DMS114 treated with DMSO at 0.1 percent for 48 hours (cell line): ENCODE data around the gene SLC45A2.
A peak's percentile ranks its signal among the peaks of the same experiment; 100 is the strongest.
"Not testable (repeated sequence)": the region's sequence is repeated elsewhere in the genome, so short reads cannot be mapped to it uniquely, and the experiment has no call there.

ENCODE experiments used
- DNase-seq: peaks from one replicate; lab custom pipeline; 2025; ENCODE audit not compliant: unreplicated experiment; lab: John Stamatoyannopoulos, UW

The SLC45A2 gene

DNA sequence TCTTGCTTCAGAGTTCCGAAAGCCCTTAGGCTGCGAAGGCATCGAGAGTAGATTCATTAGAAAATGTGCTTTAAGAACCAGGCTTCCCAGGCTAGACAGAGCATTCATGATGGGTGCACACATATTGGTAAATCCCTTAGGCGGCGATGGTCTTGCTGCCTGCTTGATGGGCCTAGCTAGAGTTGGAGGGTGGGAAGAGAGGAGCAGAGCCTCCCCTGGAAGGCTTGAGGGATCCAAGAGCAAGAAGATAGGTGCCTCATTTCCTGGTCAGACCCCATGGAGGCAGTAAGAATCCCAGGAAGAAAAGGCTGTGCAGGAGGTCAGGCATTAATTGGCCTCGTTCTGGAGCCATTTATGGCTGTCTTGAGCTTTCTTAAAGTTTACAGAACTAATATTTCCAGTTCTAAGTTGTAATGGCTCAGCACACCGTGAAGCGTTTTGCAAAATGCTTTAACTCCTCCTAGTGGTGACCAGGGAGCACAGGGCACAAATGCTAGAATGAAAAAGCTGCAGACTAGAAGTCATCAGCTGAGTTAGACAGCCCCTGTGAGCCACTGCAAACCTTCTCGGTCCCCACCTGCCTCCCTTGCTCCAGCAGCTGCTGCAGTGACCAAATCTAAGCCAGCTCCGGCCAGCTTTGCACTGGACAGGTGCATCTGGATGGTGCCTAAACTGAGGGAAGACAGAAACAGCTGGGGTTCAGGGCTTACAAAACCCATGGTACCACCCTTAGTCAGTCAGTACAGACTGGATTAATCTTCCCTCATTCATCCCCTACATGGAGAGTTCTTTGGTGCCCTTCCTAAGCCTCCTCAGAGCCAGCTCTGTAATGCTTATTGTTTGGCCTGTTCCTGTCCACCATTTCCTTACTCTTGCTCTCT lies 14.7 kb downstream of the SLC45A2 start:
- peak; percentile 7 for DNase-seq

DNA sequence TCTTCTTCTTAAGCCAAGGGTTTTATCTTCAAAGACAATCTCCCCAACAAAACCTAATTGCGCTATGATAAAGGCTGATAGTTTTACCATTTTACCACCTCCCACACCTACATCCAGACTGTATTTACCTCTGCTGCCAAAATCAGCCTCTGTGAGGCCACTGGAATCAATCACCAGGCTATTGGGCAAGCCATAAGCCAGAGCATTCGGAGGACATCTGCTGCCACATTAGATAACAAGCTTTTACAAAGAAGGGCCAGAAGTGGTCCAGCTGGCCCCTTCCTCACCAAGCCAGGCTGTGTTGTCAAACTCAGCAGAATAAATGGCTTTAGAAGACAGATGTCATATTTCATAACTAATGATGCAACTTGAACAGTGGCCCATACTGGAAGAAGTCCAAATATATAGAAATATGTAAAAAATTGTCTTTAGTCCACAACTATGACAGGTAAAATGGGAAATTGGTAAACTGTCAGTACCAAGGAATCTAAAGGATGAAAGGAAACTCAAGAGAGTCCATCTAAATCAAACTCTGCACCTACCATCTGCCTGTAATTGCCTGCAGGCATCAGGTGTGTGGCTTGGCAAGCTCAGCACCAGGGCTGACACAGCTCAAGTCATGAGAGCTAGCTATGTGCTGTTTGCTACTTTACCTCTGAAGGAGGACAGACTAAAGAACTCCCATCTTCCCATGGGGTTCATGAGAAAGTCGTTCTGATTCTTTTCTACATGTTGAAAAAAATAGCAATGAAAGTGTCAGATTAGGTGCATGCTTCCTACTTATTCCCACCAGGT lies 16.1 kb downstream of the SLC45A2 start:
- no peak for DNase-seq

DNA sequence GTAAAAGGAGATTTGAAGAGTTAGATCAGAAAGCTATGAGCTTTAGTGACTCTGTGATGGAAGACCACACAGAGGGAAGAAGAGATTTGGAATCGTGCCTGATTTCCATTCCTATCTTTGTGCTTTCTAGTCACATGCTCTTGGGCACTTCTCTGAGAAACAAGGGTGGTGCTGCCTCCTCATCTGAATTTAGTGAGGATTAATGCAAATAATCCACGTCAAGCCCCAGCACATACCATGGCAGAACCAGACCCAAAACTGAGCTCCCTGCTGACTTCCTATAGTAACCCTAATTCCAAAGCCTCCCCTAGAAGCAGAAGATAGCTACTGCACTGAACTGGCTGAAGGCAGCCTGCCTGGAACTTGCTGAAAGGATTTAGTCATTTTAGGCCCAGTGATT lies 17.7 kb downstream of the SLC45A2 start:
- no peak for DNase-seq

DNA sequence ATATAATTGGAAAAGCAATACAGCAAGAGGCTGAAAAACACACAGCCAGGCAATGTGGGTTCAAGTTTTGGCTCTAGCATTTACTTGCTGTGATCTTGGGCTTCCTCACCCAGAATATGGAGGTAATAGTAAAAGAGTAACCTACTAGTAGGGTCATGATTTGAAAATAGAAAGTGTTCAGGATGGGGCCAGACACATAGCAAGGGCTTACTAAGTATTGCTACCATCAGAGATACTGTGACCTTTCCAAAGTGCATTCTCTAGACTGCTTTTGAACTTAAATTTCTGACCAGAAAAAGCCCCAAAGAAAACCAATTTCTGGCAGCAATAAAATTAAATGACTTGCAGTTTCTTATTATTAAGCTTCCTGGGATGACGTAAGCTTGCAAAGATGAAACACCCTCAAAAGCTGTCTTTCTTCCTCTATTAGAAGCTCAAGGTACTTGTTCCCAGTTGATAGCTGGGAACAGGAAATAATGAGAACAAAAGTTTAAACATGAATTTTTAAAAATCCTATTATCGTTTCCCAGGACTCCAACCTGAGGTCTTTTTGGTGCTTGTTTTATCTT lies 20.3 kb downstream of the SLC45A2 start:
- no peak for DNase-seq

- DNase-seq = no peak
Measured at GRCh38 chr5:33958176-33958575, 26.3 kb downstream of the SLC45A2 start.

DNA sequence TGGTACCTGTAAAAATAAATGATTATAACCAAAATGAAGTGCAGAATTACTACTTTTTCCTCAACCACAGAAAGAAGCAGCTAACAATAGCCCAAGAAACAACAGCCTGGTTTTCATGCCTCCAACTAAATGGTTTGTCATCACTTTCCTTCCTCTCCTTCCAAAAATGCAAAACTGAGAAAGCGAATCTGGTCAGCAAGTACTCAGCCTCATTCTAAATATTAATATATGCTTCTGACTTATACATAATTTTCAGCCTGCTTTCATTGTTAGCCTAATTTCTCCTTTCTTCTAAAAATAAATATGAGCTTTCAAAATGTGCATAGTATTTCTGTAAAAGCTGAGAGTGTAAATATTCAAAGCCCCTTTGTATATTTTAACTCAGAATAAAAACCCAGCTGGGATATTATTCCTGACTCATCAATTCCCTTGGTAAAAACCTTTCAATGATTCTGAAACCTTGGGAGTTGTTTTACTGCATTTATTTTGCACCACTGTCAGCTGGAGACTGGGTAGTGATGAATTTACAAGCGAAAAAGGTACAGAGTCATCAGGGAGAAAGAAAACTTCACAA lies 26.8 kb downstream of the SLC45A2 start:
- DNase-seq = no peak

DNA sequence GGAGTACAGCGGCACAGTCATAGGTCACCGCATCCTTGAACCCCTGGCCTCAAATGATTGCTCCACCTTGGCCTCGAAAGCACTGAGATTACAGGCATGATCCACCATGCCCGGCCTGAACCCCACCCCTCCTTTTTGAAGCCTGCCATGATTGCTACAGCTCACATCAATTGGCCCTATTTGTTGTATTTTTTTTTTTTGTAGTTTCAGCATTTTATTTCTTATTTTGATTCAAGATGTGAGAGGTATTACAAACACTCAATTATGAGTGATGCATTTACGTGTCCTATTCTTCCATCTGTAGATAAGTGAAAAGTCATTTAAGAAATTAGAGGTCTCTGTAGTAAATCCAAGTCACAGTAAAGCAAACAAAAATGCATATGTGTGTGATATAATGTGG lies 32.3 kb downstream of the SLC45A2 start:
- not testable (repeated sequence) for DNase-seq

DNA sequence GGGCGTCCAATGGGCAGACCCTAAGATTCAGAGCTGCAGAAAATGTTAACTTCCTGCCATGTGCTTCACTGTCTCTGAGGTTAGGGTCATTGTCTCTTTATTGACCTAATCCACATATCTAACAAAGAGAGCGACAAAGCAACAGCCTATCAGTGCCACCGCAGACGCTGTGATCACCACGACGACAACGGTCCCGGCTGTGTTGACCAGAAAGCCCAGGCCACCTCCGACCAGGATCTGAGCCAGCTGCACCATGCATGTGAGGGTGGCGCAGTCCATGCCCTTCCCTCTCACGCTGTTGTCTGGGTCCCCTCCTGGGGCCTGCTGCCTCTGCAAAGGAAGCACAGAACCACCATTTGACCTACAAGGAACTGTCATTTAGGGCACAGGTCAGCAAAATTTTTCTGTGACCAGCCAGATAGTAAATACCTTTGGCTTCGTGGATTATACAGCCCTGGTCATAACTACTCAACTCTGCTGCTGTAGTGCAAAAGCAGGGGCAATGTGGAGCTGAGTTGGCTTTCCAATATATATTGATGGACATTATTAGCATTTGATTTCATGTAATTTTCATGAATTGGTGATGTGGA lies 39.9 kb downstream of the SLC45A2 start:
- no peak for DNase-seq

DNA sequence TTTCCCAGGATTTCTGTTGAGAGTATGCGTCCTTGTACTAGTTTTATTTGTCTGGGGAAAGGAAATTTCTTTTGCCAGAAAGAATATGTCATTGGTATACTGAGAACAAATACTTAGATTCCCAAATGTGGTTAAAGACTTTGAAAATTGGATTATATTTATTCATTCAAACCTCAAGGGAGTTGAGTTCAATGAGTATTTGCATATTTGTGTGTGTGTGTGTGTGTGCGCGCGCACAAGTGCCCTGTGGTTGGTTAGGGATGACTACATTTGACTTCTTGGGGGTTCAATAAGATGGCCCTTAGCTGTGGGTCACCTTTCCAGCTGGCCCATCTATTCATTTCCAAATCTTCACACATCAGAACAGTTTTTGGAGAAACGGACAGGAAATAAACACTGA lies 43.4 kb downstream of the SLC45A2 start:
- DNase-seq = no peak

GRCh38 chr5:33939556-33940262 lies 44.8 kb downstream of the SLC45A2 start:
- DNase-seq = no peak

DNA sequence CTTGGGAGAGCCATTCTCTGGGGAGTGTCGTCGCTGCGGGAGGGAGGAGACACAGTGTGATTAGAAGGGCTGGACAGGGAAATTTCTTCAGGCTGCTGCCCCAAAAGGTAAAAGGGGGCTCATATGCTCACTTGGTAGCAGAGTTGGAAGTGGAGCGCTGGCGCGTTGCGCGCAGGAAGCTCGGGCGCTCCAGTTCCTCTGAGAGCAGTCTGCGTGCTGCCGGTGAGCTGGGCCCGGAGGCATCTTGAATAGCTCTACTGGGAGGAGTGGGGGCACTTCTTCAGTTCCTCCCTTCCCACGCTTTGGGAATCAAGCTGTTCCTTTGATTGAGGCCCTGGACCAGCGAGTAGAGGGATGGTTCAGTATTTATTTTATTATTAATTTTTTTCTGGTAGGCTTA lies 45.6 kb downstream of the SLC45A2 start:
- DNase-seq = no peak

- DNase-seq = no peak
Measured at GRCh38 chr5:33938507-33938796, 46.0 kb downstream of the SLC45A2 start.

- no peak for DNase-seq
Measured at GRCh38 chr5:33937707-33938506, 46.6 kb downstream of the SLC45A2 start.

DNA sequence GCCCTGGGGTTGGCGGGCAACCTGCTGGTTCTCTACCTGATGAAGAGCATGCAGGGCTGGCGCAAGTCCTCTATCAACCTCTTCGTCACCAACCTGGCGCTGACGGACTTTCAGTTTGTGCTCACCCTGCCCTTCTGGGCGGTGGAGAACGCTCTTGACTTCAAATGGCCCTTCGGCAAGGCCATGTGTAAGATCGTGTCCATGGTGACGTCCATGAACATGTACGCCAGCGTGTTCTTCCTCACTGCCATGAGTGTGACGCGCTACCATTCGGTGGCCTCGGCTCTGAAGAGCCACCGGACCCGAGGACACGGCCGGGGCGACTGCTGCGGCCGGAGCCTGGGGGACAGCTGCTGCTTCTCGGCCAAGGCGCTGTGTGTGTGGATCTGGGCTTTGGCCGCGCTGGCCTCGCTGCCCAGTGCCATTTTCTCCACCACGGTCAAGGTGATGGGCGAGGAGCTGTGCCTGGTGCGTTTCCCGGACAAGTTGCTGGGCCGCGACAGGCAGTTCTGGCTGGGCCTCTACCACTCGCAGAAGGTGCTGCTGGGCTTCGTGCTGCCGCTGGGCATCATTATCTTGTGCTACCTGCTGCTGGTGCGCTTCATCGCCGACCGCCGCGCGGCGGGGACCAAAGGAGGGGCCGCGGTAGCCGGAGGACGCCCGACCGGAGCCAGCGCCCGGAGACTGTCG lies 47.3 kb downstream of the SLC45A2 start:
- no peak for DNase-seq

- DNase-seq = no peak
Measured at GRCh38 chr5:33936381-33937016, 48.0 kb downstream of the SLC45A2 start, which contains the start of gene RXFP3. Gene RXFP3 (plus strand): TSS chr5:33936386. CDS start chr5:33936741, 355 bp downstream.

- DNase-seq = no peak
Measured at GRCh38 chr5:33936004-33936380, 48.5 kb downstream of the SLC45A2 start.

DNA sequence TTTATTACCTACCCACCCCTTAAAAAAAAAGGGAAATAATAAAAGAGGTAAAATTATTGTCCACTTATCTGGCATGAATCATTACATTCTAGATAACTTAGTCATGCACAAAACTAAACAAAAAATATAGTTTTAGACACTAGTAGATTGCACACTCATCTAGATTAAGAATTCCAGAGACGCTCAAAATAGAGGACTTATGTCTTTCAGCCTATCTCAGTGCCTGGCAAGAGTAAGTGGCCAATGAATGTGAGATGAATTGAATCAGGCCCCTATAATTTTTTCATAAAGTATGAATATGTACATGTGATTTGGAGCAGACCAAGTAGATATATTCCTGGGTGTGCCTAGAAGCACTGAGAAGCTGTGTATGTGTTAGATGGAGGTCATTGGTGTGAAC lies 50.3 kb downstream of the SLC45A2 start:
- DNase-seq = no peak

DNA sequence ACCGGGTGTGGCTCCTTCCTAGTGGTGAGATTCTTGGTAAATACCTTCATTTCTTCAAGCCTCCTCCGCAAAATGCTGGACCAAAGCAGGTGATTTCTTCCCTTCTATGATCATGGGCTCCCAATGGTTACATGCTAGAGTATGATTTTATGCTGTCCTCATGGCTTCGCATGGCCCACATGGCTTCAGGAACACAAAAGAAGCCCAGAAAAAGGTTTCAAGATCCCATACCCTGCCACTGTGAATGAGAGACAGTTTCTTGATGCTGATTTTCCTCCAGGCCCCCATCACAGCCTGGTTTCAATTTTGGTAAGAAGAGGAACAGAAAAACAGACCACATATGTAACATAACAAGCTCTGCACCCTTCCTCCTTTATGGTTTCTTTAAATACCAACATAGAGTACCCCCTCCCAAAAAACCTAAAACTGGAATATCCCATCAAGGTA lies 50.7 kb downstream of the SLC45A2 start:
- DNase-seq = no peak

DNA sequence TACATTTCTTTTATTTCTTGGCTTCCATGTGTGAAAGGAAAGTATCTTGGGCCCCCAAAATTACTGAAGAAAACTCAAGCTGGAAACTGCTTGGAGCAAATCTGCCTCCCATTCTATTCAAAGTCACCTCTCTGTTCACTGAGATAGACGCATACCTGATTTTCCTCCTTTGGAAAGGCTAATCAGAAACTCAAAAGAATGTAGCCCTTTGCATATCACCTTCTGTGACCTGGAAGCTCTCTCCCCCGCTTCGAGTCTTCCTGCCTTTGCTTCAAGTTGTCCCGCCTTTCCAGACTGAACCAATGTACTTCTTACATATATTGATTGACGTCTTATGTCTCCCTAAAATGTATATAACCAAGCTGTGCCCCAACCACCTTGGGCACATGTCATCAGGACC lies 53.4 kb downstream of the SLC45A2 start:
- DNase-seq = no peak
